Transverse colon (tissue), 4 donors: ENCODE data around the gene RNF207. TPM values are rescaled to one million over a fixed set of nuclear protein-coding genes. Genes with fewer than 3 reads are reported as not detected.

Experiments used
- DNase-seq: peaks from one replicate; pipeline ENCODE4 v3.0.0-alpha.2; 2019
- H3K27ac ChIP-seq, 4 donors: fragments of 200-600 bp; sonication (generic); 2 replicates each; pipeline ENCODE4 v1.5.1; 2016 to 2018; ENCODE audit warnings: inconsistent platforms in 4 of 4
- H3K27me3 ChIP-seq: fragments of 200-600 bp; sonication (generic); 2 replicates; pipeline ENCODE4 v1.5.1; 2017; ENCODE audit warnings: inconsistent platforms
- H3K36me3 ChIP-seq, 4 donors: fragments of 200-600 bp; sonication (generic); 2 replicates each; pipeline ENCODE4 v1.5.1; 2017 to 2019; ENCODE audit warnings: inconsistent platforms in 4 of 4
- H3K4me1 ChIP-seq, 4 donors: fragments of 200-600 bp; sonication (generic); 2 replicates each; pipeline ENCODE4 v1.5.1; 2017 to 2020; ENCODE audit warnings: inconsistent platforms in 4 of 4
- H3K4me3 ChIP-seq, 4 donors: fragments of 200-600 bp; sonication (generic); 1 replicate in 1 of 4; 2 replicates in 3 of 4; pipeline versions ENCODE4 v1.5.1 to v1.6.1; 2017 to 2019; ENCODE audit warnings: inconsistent platforms in 4 of 4
- H3K9me3 ChIP-seq, 2 donors: fragments of 200-600 bp; sonication (generic); 2 replicates each; pipeline ENCODE4 v1.5.1; 2017 to 2019; ENCODE audit warnings: inconsistent platforms in 2 of 2
- EP300 ChIP-seq: sonication (generic); formaldehyde crosslinking; IDR thresholded peaks from one replicate; pipeline ENCODE4 v1.6.1; 2017; ENCODE audit warnings: antibody characterized with exemption, low read depth
- POLR2A ChIP-seq: fragments of 450-650 bp; IDR thresholded peaks from one replicate; pipeline ENCODE4 v1.6.1; 2016; ENCODE audit warnings: antibody characterized with exemption, mild to moderate bottlenecking, moderate library complexity
- POLR2AphosphoS5 ChIP-seq, 3 donors: sonication (generic); formaldehyde crosslinking; IDR thresholded peaks; one replicate each; pipeline ENCODE4 v1.6.1; 2016; ENCODE audit warnings: antibody characterized with exemption in 3 of 3
- whole genome bisulfite sequencing, 2 donors: methylation state at CpG; one replicate each; pipeline ENCODE4 v1.1.5; 2018; ENCODE audit warnings: low coverage in 1 of 2; 5-methylcytosine and 5-hydroxymethylcytosine counted together
- in situ Hi-C, 4 donors: fragments of 200-750 bp; cut with MboI; loops; one replicate each; pipeline versions ENCODE4 v1.15.0 to v1.15.1; 2017; ENCODE audit warnings: low sequenced_read_pairs in 3 of 4, low pct_ligation_motif_present in 1 of 4, low pct_unique_long_range_greater_than_20kb in 1 of 4
- intact Hi-C: fragments of 100-400 bp; cut with DNase I; formaldehyde crosslinking; loops from one replicate; pipeline ENCODE4 v1.15.1; 2023; ENCODE audit warnings: low total_unique reads
- total RNA-seq, 4 donors: library from RNA; depleted of rRNA; stranded (reverse); fragments of >200 nt; gene quantifications; one replicate each; pipeline ENCODE4 v1.1.0, GENCODE V29; 2016
- TF ChIP-seq, protein P1 (sequence below), 5 experiments: fragments of 200-600 bp in 3 of 5; fragments of 450-650 bp in 2 of 5; sonication (generic) in 3 of 5; IDR thresholded peaks; 1 replicate in 2 of 5; 2 replicates in 3 of 5; pipeline ENCODE4 v1.5.1; 2016 to 2017; ENCODE audit warnings: antibody characterized with exemption in 5 of 5, inconsistent platforms in 3 of 5, mild to moderate bottlenecking in 2 of 5, moderate library complexity in 1 of 5

RNF207 gene
- total RNA-seq, 4 donors from 2014 or later = 82.6 to 1,341 (median 190) TPM

DNA sequence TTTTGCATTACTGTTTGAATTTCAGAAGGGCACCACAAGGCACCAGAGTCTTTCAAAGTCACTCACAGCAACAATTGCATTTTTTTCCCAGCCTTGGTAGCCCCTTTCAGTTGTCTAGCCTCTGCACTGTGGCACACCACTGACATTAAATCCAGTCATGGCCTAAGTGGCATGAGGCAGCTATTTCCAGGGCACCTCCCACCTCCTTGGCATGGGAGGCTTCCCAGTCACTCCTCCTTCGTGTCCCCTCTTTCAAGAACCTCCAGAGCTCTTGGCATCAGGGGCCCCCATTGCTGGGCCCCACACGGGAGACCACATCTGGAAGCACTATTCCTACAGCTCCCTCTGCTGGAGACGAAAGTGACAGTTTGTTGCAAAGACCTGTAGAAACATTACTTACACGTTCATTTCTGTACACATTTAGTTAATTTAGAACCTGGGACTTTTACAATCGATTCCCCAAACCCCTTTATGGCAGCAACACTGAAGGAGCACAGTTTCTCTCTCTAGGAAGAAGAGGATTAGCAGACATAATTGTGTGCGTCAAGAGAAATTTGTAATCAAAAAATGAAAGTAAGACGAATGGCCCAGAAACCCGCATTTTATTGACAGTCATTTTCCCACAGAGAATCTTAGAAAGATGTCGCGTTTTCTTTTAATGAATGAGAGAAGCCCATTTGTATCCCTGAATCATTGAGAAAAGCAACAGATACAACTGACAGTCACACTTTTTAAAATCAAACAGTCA is 20.1 kb upstream of the RNF207 start:
- WGBS, 2 donors = 64 to 81% methylated on average over 6 to 10 of the region's 10 CpGs
- DNase-seq = no peak
- no peaks in the 10 kb centered on the region for H3K9me3 ChIP-seq
- intact Hi-C loops (no loop called here), in situ Hi-C loops (no loop called here)
- peaks cover 0 to 30% (median 11%) of the 10 kb centered on the region in 4 donors for H3K36me3 ChIP-seq
- no peak for TF ChIP-seq EP300
- TF ChIP-seq POLR2AphosphoS5 (IDR thresholded peaks at IDR 0.05) = no peak
- TF ChIP-seq, protein P1, sequence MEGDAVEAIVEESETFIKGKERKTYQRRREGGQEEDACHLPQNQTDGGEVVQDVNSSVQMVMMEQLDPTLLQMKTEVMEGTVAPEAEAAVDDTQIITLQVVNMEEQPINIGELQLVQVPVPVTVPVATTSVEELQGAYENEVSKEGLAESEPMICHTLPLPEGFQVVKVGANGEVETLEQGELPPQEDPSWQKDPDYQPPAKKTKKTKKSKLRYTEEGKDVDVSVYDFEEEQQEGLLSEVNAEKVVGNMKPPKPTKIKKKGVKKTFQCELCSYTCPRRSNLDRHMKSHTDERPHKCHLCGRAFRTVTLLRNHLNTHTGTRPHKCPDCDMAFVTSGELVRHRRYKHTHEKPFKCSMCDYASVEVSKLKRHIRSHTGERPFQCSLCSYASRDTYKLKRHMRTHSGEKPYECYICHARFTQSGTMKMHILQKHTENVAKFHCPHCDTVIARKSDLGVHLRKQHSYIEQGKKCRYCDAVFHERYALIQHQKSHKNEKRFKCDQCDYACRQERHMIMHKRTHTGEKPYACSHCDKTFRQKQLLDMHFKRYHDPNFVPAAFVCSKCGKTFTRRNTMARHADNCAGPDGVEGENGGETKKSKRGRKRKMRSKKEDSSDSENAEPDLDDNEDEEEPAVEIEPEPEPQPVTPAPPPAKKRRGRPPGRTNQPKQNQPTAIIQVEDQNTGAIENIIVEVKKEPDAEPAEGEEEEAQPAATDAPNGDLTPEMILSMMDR (IDR thresholded peaks at IDR 0.05) = peak; percentile 13 to 40 (median 24)
- no peak for TF ChIP-seq POLR2A
- H3K27me3 ChIP-seq = peaks cover 15% of the 10 kb centered on the region
- no peak overlapping the region for H3K27ac ChIP-seq
- H3K4me1 ChIP-seq = peaks cover 0 to 7% (median 3%) of the 10 kb centered on the region in 4 donors
- H3K4me3 ChIP-seq = no peak overlapping the region

DNA sequence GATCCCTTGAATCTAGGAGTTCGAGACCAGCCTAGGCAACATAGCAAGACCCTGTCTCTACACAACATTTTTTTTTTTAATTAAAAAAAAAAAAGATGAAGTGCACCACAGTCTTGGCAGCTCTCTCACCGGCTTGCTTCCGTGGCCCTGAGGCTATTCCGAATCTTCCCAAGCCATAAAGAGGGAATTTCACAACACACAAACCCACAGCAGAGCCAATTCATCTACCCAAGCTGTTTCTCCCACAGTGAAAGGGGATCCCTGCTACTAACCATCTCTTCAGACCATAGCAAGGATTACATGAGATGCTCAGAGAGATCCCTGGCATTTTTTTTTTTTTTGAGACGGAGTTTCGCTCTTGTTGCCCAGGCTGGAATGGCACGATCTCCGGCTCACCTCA is 17.5 kb upstream of the RNF207 start:
- TF ChIP-seq EP300 = no peak
- TF ChIP-seq, protein P1 (IDR thresholded peaks at IDR 0.05) = no peak
- TF ChIP-seq POLR2A = no peak
- no peak for TF ChIP-seq POLR2AphosphoS5 (IDR thresholded peaks at IDR 0.05)
- in situ Hi-C loops = no loop called here

DNA sequence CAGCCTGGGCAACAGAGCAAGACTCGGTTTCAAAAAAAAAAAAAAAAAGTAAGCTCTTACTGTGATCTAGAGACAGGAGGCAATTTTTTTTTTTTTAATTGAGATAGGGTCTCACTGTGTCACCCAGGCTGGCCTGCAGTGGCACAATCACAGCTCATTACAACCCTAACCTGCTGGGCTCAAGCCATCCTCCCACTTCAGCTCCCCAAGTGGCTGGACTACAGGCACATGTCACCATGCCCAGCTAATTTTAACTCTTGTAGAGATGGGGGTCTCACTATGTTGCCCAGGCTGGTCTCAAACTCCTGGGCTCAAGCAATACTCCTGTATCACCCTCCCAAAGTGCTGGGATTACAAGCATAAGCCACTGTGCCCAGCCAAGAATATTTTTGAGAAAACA is 14.0 kb upstream of the RNF207 start:
- Histone ChIP-seq H3K27me3 (no peaks in the 10 kb centered on the region), H3K4me3 (no peak overlapping the region), H3K36me3 (peaks cover 0 to 81% (median 38%) of the 10 kb centered on the region in 4 donors), H3K4me1 (peaks cover 0 to 6% (median 0%) of the 10 kb centered on the region in 4 donors), H3K27ac (no peak overlapping the region), H3K9me3 (no peaks in the 10 kb centered on the region)
- intact Hi-C loops (no loop called here), in situ Hi-C loops (no loop called here)
- TF ChIP-seq EP300 = no peak
- no peak for TF ChIP-seq POLR2A
- TF ChIP-seq, protein P1 (IDR thresholded peaks at IDR 0.05) = no peak
- no peak for TF ChIP-seq POLR2AphosphoS5 (IDR thresholded peaks at IDR 0.05)
- WGBS, 2 donors = 97% methylated on average over 1 of the region's 1 CpG; no CpG with 5 or more reads in 1 of the 2 donors
- DNase-seq = no peak

More for the DNA sequence above, 17.5 kb upstream of the RNF207 start:
- DNase-seq = no peak
- Histone ChIP-seq H3K9me3 (no peaks in the 10 kb centered on the region), H3K4me3 (no peak overlapping the region), H3K36me3 (peaks cover 0 to 52% (median 22%) of the 10 kb centered on the region in 4 donors), H3K4me1 (peaks cover 0 to 4% (median 0%) of the 10 kb centered on the region in 4 donors), H3K27me3 (no peaks in the 10 kb centered on the region), H3K27ac (no peak overlapping the region)
- 90 to 91% methylated on average over 4 to 8 of the region's 8 CpGs for WGBS, 2 donors
- intact Hi-C loops = no loop called here

DNA sequence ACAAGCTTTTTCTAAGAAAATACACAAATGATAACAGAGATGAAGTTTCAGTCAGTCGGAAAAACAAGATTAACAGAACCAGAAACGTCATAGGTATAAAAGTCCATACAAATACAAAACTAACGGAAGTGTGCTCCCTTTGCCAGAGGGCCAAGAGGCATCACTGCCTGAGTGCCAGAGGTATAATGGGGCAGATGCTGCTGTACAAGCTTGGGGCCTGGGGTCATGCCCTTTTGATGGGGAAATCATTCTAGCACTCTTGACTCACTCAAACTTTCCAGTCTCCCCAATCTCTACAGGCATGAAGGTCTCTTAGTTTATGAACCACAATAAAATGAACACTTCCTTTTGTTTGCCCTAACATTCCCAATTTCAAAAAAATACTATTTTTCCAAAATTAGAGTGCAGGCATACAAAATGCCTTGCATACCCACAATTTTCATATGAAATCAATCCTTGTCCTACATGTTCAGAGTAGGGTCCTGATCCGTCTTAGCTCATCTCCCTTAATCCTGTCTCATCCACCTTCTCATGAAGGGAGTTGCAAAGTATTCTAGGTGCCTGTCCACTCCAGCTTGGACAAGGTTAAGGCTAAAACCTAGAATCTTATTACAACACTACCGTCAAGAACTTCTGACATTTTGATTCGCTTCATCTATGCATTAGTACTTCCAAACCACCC is 8.0 kb upstream of the RNF207 start:
- no peaks in the 10 kb centered on the region for H3K27me3 ChIP-seq
- 53 to 59% methylated on average over 5 to 6 of the region's 6 CpGs for WGBS, 2 donors

More for the DNA sequence above, 8.0 kb upstream of the RNF207 start:
- H3K27ac ChIP-seq = peak overlapping the region in 1 of 4 donors; percentile 89
- in situ Hi-C loops (no loop called here), intact Hi-C loops (no loop called here)
- no peaks in the 10 kb centered on the region for H3K9me3 ChIP-seq
- H3K4me1 ChIP-seq = peaks cover 13 to 30% (median 19%) of the 10 kb centered on the region in 4 donors
- H3K4me3 ChIP-seq = peak overlapping the region in 3 of 4 donors; percentile 93 to 99 (median 94)
- no peak for TF ChIP-seq POLR2AphosphoS5 (IDR thresholded peaks at IDR 0.05)
- TF ChIP-seq, protein P1 (IDR thresholded peaks at IDR 0.05) = no peak
- no peak for TF ChIP-seq EP300
- no peak for TF ChIP-seq POLR2A
- DNase-seq = no peak
- peaks cover 0 to 40% (median 19%) of the 10 kb centered on the region in 4 donors for H3K36me3 ChIP-seq
